Caco-2 (cell line): Measurements from ENCODE around the gene RAB3IL1. TPM values are rescaled to one million over a fixed set of nuclear protein-coding genes. Genes with fewer than 3 reads are reported as not detected.

Experiments used
- BruUV-seq: library from RNA; stranded (reverse); fragments of 400-500 nt; replicated peaks from 2 replicates; lab custom pipeline; 2021; lab: Mats Ljungman, UMichigan
- CTCF ChIA-PET: fragments of 300-600 bp; sonication (Branson Sonifier 250); formaldehyde crosslinking; loops from one replicate; lab custom pipeline; 2022; ENCODE audit warnings: antibody characterized with exemption; lab: Charles Lee
- POLR2A ChIA-PET: fragments of 300-600 bp; sonication (Branson Sonifier 250); formaldehyde crosslinking; loops from one replicate; lab custom pipeline; 2022; ENCODE audit warnings: antibody characterized with exemption; lab: Charles Lee
- DNase-seq, 2 experiments: peaks; one replicate each; pipeline versions ENCODE4 v3.0.0 to v3.0.0-alpha.2; 2020 to 2022
- H3K27me3 ChIP-seq: replicated peaks from 2 replicates; pipeline ENCODE4 v1.6.0; 2011; ENCODE audit warnings: low read length; ENCODE audit not compliant: control insufficient read depth, insufficient read depth
- H3K36me3 ChIP-seq: 2 replicates; pipeline ENCODE4 v1.5.1; 2011; ENCODE audit warnings: low read length; ENCODE audit not compliant: control insufficient read depth, insufficient read depth
- H3K4me1 ChIP-seq: fragments of 250-450 bp; sonication (Bioruptor Pico); 2 replicates; pipeline ENCODE4 v1.5.1; 2020; ENCODE audit warnings: mild to moderate bottlenecking
- H3K4me3 ChIP-seq: 2 replicates; pipeline ENCODE4 v1.5.1; 2011; ENCODE audit warnings: low read depth, mild to moderate bottlenecking, control low read depth, low read length
- H3K9me3 ChIP-seq: fragments of 250-450 bp; sonication (Bioruptor Pico); 2 replicates; pipeline ENCODE4 v1.5.1; 2020; ENCODE audit warnings: mild to moderate bottlenecking, moderate library complexity
- H3K27ac Mint-ChIP-seq: one replicate; pipeline ENCODE4 v1.8.0; 2022; ENCODE audit warnings: mixed read lengths; ENCODE audit not compliant: unreplicated experiment
- H3K27me3 Mint-ChIP-seq: one replicate; pipeline ENCODE4 v1.8.0; 2022; ENCODE audit warnings: mixed read lengths; ENCODE audit not compliant: insufficient read depth, unreplicated experiment
- H3K36me3 Mint-ChIP-seq: one replicate; pipeline ENCODE4 v1.8.0; 2022; ENCODE audit warnings: mild to moderate bottlenecking, mixed read lengths; ENCODE audit not compliant: insufficient read depth, unreplicated experiment
- H3K4me1 Mint-ChIP-seq: one replicate; pipeline ENCODE4 v1.8.0; 2022; ENCODE audit warnings: low read depth, mixed read lengths; ENCODE audit not compliant: unreplicated experiment
- H3K4me3 Mint-ChIP-seq: one replicate; pipeline ENCODE4 v1.8.0; 2022; ENCODE audit warnings: mild to moderate bottlenecking, moderate library complexity, mixed read lengths; ENCODE audit not compliant: unreplicated experiment
- H3K9me3 Mint-ChIP-seq: one replicate; pipeline ENCODE4 v1.8.0; 2022; ENCODE audit warnings: mixed read lengths; ENCODE audit not compliant: unreplicated experiment
- intact Hi-C: fragments of 100-400 bp; cut with micrococcal nuclease; formaldehyde crosslinking; loops from one replicate; pipeline ENCODE4 v1.10.0; 2022; ENCODE audit not compliant: unreplicated experiment
- total RNA-seq: library from RNA; stranded (reverse); gene quantifications from 2 replicates; pipeline ENCODE4 v1.2.3, GENCODE V29; 2022
- TF ChIP-seq, protein P1 (sequence below), 2 experiments: fragments of 200-600 bp in 1 of 2; IDR thresholded peaks; 1 replicate in 1 of 2; 2 replicates in 1 of 2; pipeline versions ENCODE4 v1.5.1 to v1.8.0; 2011 to 2022; ENCODE audit warnings: antibody characterized with exemption in 1 of 2, control low read depth in 1 of 2, inconsistent platforms in 1 of 2, low read depth in 1 of 2, low read length in 1 of 2, mild to moderate bottlenecking in 1 of 2, moderate library complexity in 1 of 2; ENCODE audit not compliant: insufficient read depth in 1 of 2, severe bottlenecking in 1 of 2, unreplicated experiment in 1 of 2

The RAB3IL1 gene
- total RNA-seq, 1 experiment from 2014 or later = 10.6 TPM

DNA sequence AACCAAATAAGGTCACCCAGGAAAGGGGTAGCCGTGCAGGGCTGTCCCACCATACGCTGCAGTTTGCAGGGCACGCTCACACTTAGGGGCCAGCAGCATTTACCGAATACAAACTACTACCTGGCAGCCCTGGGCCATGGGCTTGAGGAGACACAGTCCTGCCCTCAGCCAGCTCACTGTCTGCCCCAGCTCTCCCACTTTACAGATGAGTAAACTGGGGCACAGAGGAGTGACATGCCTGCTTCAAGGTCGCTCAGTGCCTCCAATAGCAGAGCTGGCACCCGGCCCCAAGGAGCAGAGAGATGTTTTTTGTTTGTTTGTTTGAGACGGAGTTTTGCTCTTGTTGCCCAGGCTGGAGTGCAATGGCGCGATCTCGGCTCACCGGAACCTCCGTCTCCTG, 28.8 kb downstream of the RAB3IL1 start:
- no peaks in the 10 kb centered on the region for H3K9me3 ChIP-seq
- Mint-ChIP-seq H3K9me3 (no peaks in the 10 kb centered on the region), H3K36me3 (peaks cover 5% of the 10 kb centered on the region), H3K4me1 (no peaks in the 10 kb centered on the region), H3K4me3 (no peak overlapping the region), H3K27me3 (no peaks in the 10 kb centered on the region), H3K27ac (no peak overlapping the region)
- ChIA-PET CTCF (interaction anchor here (1.1 kb wide), 1 partner anchor 26 kb away, joined by 6 read pairs; no protein-coding TSS in a partner anchor), POLR2A (no interaction called here)
- intact Hi-C loops = no loop called here
- no peaks in the 10 kb centered on the region for H3K36me3 ChIP-seq
- no peak for DNase-seq
- BruUV-seq = no TSS peak
- TF ChIP-seq, protein P1, sequence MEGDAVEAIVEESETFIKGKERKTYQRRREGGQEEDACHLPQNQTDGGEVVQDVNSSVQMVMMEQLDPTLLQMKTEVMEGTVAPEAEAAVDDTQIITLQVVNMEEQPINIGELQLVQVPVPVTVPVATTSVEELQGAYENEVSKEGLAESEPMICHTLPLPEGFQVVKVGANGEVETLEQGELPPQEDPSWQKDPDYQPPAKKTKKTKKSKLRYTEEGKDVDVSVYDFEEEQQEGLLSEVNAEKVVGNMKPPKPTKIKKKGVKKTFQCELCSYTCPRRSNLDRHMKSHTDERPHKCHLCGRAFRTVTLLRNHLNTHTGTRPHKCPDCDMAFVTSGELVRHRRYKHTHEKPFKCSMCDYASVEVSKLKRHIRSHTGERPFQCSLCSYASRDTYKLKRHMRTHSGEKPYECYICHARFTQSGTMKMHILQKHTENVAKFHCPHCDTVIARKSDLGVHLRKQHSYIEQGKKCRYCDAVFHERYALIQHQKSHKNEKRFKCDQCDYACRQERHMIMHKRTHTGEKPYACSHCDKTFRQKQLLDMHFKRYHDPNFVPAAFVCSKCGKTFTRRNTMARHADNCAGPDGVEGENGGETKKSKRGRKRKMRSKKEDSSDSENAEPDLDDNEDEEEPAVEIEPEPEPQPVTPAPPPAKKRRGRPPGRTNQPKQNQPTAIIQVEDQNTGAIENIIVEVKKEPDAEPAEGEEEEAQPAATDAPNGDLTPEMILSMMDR (IDR thresholded peaks at IDR 0.05; ENCODE audit: insufficient read depth in 1 of 2, low read depth in 1 of 2, low read length in 1 of 2, severe bottlenecking in 1 of 2, unreplicated experiment in 1 of 2) = no peak
- H3K4me1 ChIP-seq = peaks cover 8% of the 10 kb centered on the region
- no peaks in the 10 kb centered on the region for H3K27me3 ChIP-seq
- H3K4me3 ChIP-seq = no peak overlapping the region

DNA sequence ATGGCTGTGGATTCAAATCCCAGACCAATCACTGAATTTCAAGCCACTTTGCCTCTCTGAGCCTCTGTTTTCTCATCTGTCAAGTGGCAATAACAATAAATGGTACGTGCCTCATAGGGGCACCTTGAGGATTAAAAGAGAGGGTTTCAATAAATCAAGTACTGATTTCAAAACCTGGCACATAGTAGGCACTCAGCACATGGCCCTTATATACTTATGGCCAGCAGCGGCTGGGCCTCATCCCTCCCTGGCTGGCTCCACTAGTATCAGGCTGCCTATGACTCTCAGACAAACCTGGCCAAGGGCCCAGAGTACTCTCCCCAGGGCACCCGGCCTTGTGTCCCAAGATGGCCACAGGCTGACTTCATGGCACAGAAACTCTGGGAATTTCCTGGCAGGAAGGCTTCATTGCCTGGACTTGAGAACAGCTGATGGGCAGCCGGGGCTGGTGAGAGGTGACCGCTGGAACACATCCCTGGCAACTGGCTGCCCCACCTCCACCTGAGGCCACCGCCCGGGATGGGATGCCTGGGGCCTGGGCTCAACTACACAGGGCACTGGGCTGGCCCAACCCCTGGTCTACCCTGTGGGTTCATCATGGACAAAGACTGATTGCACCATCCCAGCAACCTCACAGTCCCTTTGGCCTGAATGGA, 29.4 kb downstream of the RAB3IL1 start:
- no TSS peak for BruUV-seq
- Mint-ChIP-seq H3K27ac (no peak overlapping the region), H3K27me3 (no peaks in the 10 kb centered on the region), H3K4me3 (no peak overlapping the region), H3K9me3 (no peaks in the 10 kb centered on the region), H3K4me1 (no peaks in the 10 kb centered on the region), H3K36me3 (peaks cover 5% of the 10 kb centered on the region)
- no peaks in the 10 kb centered on the region for H3K27me3 ChIP-seq
- TF ChIP-seq, protein P1 (IDR thresholded peaks at IDR 0.05; ENCODE audit: insufficient read depth in 1 of 2, low read depth in 1 of 2, low read length in 1 of 2, severe bottlenecking in 1 of 2, unreplicated experiment in 1 of 2) = no peak
- H3K4me3 ChIP-seq = no peak overlapping the region
- intact Hi-C loops = no loop called here
- H3K4me1 ChIP-seq = peaks cover 8% of the 10 kb centered on the region
- H3K36me3 ChIP-seq = no peaks in the 10 kb centered on the region
- CTCF ChIA-PET = interaction anchor here (1.1 kb wide), 1 partner anchor 27 kb away, joined by 6 read pairs; no protein-coding TSS in a partner anchor
- DNase-seq = no peak
- H3K9me3 ChIP-seq = no peaks in the 10 kb centered on the region
- POLR2A ChIA-PET = no interaction called here

DNA sequence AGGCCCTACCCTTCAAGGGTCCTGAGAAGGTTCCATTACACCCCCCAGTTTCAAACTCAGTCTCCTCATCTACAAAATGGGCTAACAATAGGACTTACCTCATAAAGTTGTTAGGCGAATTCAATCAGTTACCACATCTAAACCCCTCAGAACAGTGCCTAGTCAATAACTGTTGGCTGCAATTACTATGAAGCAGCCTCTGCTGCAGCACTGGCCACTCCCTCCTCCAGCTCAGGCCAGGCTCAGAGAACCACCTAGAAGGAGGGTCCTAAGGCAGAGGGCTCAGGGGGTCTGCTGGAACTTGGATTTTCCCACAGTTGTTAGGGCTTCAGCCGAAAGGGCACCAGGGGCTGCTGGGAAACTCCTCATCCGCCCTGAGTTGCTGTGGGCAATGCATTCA, 30.7 kb downstream of the RAB3IL1 start:
- Mint-ChIP-seq H3K4me3 (no peak overlapping the region), H3K9me3 (no peaks in the 10 kb centered on the region), H3K27me3 (no peaks in the 10 kb centered on the region), H3K4me1 (peaks cover 3% of the 10 kb centered on the region), H3K27ac (no peak overlapping the region), H3K36me3 (peaks cover 5% of the 10 kb centered on the region)
- Histone ChIP-seq H3K9me3 (no peaks in the 10 kb centered on the region), H3K27me3 (no peaks in the 10 kb centered on the region), H3K4me3 (no peak overlapping the region), H3K36me3 (no peaks in the 10 kb centered on the region), H3K4me1 (peaks cover 12% of the 10 kb centered on the region)
- ChIA-PET CTCF (no interaction called here), POLR2A (no interaction called here)
- DNase-seq = no peak
- BruUV-seq = no TSS peak
- intact Hi-C loops = no loop called here
- TF ChIP-seq, protein P1 (IDR thresholded peaks at IDR 0.05; ENCODE audit: insufficient read depth in 1 of 2, low read depth in 1 of 2, low read length in 1 of 2, severe bottlenecking in 1 of 2, unreplicated experiment in 1 of 2) = no peak
